CD4-positive, alpha-beta T cell treated with Interleukin-17A for 4 hours (primary cell): ENCODE measurements around the gene NPAT.
"Not testable (repeated sequence)": the region's sequence is repeated elsewhere in the genome, so short reads cannot be mapped to it uniquely, and the experiment has no call there.

Source experiments
- DNase-seq: peaks from one replicate; pipeline ENCODE4 v3.0.0-alpha.2; 2020; ENCODE audit warnings: mixed read lengths

NPAT gene

DNA sequence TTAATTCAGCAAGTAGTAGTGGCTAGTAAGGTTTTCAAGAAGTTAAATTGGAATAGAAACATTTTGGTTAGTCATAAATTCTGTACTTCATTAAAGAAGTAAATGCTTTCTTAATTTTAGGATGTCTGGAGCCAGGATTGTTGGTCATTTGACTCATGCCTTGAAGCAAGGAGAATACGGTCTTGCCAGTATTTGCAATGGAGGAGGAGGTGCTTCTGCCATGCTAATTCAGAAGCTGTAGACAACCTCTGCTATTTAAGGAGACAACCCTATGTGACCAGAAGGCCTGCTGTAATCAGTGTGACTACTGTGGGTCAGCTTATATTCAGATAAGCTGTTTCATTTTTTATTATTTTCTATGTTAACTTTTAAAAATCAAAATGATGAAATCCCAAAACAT, 75.3 kb downstream of the NPAT start:
- no peak for DNase-seq

DNA sequence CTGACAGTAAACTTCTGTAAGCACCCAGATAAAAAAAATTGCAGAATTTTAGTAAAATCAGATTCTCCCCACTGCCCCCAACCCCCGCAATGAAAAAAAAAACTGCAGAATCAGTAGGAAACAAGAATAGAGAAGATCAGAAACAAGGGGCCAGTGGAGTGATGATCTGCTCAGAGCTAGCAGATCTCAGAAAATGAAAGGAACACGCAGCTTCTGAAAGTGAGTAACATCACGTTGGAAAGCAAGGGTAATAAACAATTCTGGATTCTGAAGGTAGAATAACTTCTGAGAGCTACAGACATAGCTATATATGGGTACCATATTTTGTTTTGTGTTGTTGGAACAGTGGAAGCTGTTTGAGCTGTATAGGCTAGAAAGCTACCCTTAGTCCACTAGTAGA, 77.8 kb downstream of the NPAT start:
- no peak for DNase-seq

DNA sequence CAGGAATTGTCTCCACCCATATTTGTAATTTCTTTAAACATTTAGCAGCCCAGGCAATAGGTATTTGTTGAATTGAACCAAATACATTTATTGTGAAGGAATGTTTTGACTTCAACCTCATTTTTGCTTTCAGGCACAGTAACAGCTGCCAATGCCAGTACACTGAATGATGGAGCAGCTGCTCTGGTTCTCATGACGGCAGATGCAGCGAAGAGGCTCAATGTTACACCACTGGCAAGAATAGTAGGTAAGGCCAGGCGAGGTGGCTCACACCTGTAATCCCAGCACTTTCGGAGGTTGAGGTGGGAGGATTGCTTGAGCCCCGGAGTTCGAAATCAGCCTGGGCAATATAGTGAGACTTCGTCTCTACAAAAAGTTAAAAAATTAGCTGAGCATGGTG, 80.1 kb downstream of the NPAT start:
- DNase-seq: no peak

DNA sequence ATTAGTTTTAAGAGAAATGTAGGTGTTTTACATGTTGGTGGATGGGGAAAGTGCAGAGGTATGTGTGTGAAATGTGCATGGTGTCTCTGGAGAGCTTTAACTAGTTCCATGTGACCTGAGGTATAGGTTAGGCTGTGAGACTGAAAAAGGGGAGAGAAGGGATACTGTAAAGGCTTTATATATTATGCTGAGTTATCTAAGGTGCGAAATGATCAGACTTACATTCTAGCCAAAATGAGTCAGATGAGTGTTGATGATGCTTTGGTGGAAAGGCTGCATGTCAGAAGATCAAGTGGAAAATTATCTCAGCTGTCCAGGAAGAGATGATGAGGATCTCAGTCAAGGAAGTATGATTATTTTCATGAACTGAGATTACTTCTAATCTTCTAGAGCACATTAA, 85.2 kb downstream of the NPAT start:
- DNase-seq: no peak

DNA sequence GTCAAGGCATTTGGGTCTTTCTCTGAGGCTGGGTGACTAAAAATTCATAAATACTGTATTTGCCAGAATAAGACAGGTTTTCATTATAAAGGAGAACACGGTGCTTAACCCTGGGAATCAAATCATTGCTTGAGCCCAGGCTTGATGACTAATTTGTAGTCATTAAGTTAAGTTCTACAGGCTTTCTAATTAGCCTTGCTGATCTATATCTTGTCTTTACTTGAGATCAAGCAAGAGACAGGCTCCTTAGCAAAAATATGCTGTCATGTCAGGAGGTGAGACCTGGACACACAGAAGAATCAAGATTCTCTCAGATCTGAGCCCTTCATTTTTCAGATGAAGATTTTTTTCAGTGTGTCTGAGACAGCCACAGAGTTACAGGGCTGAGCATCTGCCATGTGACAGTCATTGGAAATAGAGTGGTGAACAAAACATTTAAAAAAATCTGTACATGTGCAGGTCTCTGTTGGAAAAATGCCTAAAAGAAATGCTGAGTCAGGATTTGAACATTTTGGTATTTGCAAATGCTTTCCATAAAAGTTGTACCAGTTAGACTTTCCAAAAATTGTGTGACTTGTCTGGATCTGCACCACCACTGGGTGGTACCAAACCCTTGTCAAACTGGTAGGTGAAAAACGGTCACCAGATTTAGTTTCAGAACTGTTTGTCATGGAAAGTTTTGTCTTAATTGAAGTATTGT, 86.4 kb downstream of the NPAT start:
- DNase-seq: peak; percentile 15

DNA sequence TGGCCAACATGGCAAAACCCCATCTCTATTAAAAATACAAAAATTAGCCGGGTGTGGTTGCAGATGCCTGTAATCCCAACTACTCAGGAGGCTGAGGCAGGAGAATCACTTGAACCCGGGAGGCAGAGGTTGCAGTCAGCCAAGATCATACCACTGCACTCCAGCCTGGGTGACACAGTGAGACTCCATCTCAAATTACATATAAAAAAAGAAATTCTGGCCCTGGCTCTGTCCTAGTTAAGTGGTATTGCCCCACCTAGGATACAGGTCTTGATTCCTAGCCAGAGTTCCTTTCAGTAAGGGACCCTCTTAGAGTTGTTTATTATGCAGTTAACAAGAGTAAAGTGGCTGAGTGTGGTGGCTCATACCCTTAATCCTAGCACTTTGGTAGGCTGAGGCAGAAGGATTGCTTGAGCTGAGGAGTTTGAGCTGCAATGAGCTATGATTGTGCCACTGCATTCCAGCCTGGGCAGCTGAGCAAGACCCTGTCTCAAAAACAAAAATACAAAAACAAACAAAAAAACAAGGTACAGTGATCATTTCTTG, 89.4 kb downstream of the NPAT start:
- not testable (repeated sequence) for DNase-seq

DNA sequence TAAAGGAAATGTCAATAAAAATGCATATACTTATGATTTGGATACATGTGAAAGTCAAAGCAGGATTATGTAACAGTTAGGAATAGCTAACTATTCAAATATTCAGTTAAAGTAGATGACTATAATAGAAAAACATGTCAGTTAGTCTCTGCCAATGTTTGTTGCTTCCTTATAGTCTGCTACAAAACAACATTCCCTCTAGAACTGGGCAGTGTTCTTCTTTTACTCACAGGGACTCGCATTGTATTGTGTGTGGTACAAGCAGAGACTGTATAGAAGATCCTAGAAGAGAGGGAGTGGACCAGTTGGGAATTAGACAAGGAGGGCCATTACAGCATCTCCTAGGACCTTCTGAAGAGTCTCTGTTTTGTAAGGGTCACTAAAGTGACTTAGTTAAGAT, 90.4 kb downstream of the NPAT start:
- DNase-seq: no peak

DNA sequence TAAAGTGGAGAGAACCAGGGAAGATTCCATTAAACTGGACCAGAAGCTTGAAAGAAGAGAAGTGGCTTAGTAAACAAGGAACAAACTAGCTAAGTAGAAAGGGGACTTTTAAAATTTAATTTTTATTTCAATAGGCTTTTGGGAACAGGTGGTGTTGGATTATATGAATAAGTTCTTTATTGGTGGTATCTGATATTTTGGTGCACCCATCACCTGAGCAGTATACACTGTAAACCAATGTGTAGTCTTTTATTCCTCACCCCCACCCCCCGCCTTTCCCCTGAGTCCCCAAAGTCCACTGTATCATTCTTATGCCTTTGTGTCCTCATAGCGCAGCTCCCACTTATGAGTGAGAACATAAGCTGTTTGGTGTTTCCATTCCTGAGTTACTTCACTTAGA, 93.7 kb downstream of the NPAT start:
- DNase-seq: no peak

DNA sequence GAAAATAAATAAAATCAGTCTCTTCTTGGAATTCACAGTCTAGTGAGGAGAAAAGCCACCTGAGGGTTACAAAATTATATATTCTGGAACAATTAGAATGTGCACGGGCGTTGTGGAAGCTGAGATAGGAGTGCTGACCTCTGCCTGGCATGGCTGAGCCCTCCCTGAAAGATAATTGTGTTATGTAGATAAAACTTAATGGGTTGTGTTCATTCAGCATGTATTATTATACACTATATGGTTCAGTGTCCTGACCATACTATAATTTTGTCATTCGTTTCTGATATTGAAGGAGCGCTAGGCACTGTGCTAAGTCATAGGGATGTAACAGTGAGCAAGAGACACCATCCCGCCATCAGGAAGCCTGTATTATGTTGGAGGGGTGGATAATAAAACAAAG, 97.3 kb downstream of the NPAT start:
- no peak for DNase-seq

DNA sequence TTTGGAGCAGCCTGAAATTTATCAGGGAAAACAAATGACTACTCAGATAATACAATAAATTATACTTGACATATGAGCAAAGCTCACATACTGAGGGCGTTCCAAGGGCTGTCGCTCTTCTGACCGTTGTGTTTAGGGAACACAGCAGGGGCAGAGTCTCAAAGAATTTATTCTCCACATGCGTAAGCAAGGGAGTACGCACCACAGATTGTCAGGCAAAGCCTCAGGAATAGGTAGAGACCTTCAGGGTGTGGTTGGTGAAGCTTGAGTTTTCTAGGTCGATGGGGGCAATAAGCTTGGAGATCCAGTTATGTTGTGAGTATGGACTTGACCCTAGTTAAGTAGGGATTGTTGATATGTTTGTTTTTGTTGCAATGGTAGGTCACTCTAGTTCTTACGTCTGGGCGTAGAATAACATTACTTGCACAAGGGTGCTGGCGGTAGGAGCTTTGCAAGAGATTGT, 100.2 kb downstream of the NPAT start:
- DNase-seq: no peak

DNA sequence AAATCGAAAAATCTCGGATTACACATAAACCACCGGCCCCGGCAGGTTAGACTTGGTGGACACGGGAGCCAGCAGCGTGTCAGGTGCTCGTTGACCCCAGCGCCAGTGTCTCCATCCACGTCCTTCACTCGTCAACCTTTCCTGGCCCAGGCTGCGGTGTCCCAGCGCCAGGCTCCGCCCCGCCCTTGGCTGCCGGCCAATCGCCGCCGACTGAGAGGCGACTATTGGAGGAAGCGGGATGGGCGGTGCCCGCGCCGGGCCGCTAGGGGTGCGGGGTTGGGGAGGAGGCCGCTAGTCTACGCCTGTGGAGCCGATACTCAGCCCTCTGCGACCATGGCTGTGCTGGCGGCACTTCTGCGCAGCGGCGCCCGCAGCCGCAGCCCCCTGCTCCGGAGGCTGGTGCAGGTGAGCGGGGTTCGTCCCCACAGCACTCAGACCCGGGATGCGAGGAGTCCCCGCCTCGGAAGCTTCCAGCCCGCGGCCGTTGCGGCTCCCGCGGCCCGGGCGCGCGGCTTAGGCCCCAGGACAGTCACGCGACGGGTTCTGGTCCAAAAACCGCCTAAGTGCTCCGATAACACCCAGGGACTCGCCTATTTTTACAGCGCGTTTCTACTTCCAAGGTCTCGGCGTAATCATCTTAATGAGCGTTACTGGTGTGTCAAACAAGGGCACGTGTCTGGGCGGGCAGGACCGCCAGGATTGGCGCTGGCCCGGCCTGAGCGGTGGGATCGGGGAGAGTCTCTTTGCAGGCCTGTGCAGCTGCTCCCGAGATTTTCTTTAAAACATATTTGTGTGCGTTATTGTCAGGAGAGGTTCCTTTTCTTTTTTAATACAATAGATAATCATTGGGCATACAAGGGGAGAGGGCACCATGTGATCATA, 100.9 kb downstream of the NPAT start, which contains the start of gene ACAT1:
Gene ACAT1 (plus strand): TSS at position 294 of the 882 bp plus-strand sequence. CDS start 40 bp downstream, at position 334.
- peak; percentile 98 for DNase-seq

DNA sequence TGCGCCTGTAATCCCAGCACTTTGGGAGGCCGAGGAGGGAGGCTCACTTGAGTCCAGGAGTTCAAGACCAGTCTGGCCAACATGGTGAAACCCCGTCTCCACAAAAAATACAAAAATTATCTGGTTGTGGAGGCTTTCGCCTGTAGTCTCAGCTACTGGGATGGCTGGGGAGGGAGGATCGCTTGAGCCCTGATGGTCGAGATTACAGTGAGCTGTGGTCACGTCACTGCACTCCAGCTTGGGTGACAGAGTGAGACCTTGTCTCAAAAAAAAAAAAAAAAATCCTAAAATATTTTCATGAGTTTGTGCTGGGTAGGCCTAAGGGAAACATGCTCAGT, 101.5 kb downstream of the NPAT start:
- not testable (repeated sequence) for DNase-seq

DNA sequence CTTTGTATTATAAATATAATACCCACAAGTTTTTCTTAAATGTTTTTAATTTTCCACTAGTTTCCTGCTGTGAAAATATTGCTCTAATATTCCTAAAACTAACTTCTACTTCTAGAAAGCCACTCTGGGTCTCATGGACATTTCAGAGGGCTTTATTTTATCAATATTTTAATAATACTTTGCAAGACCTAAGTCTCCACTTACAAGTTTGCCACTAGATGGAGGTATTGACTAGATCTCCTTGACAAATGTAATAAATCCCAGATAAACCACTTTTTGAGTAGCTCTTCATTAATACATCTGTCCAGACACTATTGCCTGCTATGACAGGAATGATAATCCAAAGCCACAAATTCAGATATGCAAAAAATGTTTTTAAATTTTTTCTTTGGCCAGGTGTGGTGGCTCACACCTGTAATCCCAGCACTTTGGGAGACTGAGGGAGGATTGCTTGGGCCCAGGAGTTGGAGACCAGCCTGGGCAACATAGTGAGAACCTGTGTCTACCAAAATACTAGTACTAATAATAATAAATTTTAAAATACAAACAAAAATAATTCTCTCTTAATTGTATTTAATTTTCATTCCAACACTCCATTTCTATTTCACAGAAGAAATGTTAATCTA, 104.6 kb downstream of the NPAT start:
- no peak for DNase-seq

DNA sequence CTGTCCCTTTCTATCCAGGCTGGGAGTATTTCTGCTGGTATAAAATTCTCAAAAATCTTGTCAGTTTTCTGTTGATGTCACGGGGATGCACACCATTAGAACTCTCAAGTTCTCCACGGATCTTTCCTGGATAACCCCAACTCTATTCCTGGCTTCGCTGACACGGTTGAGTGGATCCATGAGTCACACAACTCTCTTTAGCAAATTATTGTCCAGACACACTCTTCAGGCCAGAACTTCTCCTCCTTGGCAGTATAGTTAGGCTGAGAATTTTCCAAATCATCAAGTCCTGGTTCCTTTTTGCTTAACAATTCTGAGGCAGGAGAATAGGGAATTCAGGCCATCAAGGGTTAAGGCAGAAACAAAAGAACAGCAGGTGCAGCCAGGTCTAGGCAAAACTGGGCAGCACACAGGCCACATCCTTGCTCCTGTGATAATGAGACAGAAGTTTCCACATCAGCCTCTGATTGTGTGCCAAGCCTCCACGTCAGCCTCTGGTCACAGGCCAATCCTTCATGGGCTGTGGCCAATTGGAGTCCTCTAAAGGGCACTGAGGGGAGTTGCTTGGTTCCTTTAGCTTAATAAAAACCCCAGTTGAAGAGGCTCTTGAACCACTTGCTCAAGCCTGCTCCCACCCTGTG, 106.8 kb downstream of the NPAT start:
- DNase-seq: no peak

DNA sequence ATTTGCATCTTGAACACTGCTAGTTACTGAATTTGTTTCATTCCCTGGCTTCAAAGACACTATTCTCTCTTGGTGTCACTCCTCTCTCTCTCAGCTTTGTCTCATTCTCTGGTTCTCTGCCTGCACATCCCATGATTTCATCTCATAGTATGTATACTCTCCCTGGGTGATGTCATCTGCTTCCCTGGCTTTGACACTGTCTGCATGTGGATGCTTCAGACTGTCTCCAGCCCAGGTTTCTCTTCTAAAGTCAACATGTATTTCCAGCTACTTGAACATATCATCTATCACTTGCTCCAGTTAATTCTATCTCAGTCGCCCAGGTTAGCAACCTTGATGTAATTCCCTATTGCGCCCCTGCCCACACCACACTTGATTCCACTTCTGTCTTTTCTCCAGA, 110.4 kb downstream of the NPAT start:
- no peak for DNase-seq

DNA sequence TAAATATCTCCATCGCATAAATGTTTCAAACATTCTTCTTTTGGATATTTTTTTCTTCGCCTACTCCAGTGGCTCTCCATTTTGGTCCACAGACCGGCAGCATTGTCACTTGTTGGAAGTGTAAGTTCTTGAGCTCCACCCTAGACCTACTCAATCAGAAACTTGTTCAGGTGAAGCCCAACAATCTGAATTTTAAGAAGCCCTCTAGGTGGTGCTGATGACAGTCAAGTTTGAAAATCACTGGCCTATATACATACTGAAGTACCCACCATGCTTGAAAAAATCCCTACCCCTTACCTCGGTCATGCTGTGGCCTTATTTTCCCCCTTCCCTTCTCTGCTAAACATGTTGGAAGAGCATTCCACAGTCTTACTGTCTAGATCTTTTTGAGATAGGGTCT, 111.3 kb downstream of the NPAT start:
- DNase-seq: no peak
